Endothelial cell (in vitro differentiated cells): Measurements from ENCODE around the gene PFDN1. TPM values are rescaled to one million over a fixed set of nuclear protein-coding genes. Genes with fewer than 3 reads are reported as not detected.

Source experiments
- DNase-seq: peaks from one replicate; pipeline ENCODE4 v3.0.0; 2021; ENCODE audit warnings: low spot score
- H3K27ac Mint-ChIP-seq: one replicate; pipeline ENCODE4 v1.8.0; 2021; ENCODE audit warnings: mixed read lengths, inconsistent platforms; ENCODE audit not compliant: unreplicated experiment
- H3K27me3 Mint-ChIP-seq: one replicate; pipeline ENCODE4 v1.8.0; 2021; ENCODE audit warnings: mild to moderate bottlenecking, moderate library complexity, mixed read lengths, inconsistent platforms; ENCODE audit not compliant: unreplicated experiment
- H3K36me3 Mint-ChIP-seq: one replicate; pipeline ENCODE4 v1.8.0; 2021; ENCODE audit warnings: mild to moderate bottlenecking, low read depth, mixed read lengths, inconsistent platforms; ENCODE audit not compliant: unreplicated experiment
- H3K4me1 Mint-ChIP-seq: one replicate; pipeline ENCODE4 v1.8.0; 2021; ENCODE audit warnings: mild to moderate bottlenecking, mixed read lengths, inconsistent platforms; ENCODE audit not compliant: unreplicated experiment
- H3K4me3 Mint-ChIP-seq: one replicate; pipeline ENCODE4 v1.8.0; 2021; ENCODE audit warnings: mild to moderate bottlenecking, mixed read lengths, inconsistent platforms; ENCODE audit not compliant: unreplicated experiment
- H3K9me3 Mint-ChIP-seq: one replicate; pipeline ENCODE4 v1.8.0; 2021; ENCODE audit warnings: mixed read lengths, inconsistent platforms; ENCODE audit not compliant: unreplicated experiment
- CTCF ChIP-seq: fragments of 200-600 bp; sonication (generic); IDR thresholded peaks from one replicate; pipeline ENCODE4 v1.5.0; 2021; ENCODE audit warnings: antibody characterized with exemption; ENCODE audit not compliant: unreplicated experiment
- total RNA-seq: library from RNA; stranded (reverse); fragmentation: NEBNext Ultra II Directional; extraction: Animal tissue kit (Norgen Biotek cat#: 25700); gene quantifications from one replicate; pipeline ENCODE4 v1.2.1, GENCODE V29; 2021; ENCODE audit not compliant: unreplicated experiment

The PFDN1 gene
- total RNA-seq, 1 donor from 2014 or later = 86.2 TPM

DNA sequence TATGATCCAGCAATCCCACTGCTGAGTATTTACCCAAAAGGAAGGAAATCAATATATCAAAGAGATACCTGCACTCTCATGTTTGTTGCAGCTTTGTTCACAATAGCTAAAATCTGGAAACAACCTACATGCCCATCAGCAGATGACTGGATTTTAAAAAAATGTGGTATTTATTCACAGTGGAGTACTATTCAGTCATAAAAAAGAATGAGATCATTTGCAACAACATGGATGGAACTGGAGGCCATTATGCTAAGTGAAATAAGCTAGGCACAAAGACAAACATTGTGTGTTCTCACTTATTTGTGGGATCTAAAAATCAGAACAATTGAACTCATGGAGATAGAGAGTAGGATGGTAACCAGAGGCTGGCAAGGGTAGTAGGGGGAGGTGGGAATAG is 94.8 kb downstream of the PFDN1 start:
- DNase-seq = no peak
- Mint-ChIP-seq H3K4me1 (peaks cover 3% of the 10 kb centered on the region), H3K27ac (no peak overlapping the region), H3K9me3 (no peaks in the 10 kb centered on the region), H3K4me3 (no peak overlapping the region), H3K36me3 (peaks cover 3% of the 10 kb centered on the region), H3K27me3 (no peaks in the 10 kb centered on the region)
- TF ChIP-seq CTCF = no peak

GRCh38 chr5:140207250-140207964 is 95.5 kb downstream of the PFDN1 start:
- no peaks in the 10 kb centered on the region for H3K27me3 Mint-ChIP-seq
- no peak overlapping the region for H3K27ac Mint-ChIP-seq
- no peak overlapping the region for H3K4me3 Mint-ChIP-seq
- H3K4me1 Mint-ChIP-seq = peaks cover 3% of the 10 kb centered on the region
- DNase-seq = no peak
- peaks cover 3% of the 10 kb centered on the region for H3K36me3 Mint-ChIP-seq
- no peaks in the 10 kb centered on the region for H3K9me3 Mint-ChIP-seq
- no peak for TF ChIP-seq CTCF

DNA sequence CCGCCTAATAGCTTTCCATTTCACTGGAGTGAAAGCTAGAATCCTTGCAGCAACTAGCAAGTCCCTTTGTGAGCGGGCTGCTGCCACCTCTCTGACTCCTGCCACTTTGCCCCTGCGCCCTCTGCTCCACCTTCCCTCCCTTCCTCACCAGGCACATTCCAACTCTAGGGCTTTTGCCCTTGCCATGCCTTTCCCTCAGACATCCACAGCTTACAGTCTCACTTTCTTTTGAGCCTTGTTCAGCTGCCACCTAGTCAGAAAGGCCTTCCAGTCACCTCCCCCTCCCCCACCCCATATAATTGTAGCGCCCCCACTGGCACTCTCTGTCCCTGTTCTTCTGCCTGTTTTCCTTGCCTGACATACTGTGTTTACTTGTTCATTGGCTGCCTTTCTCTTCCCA is 96.9 kb downstream of the PFDN1 start:
- Mint-ChIP-seq H3K9me3 (no peaks in the 10 kb centered on the region), H3K27ac (no peak overlapping the region), H3K27me3 (no peaks in the 10 kb centered on the region), H3K4me1 (peaks cover 3% of the 10 kb centered on the region), H3K36me3 (peaks cover 3% of the 10 kb centered on the region), H3K4me3 (no peak overlapping the region)
- no peak for DNase-seq
- TF ChIP-seq CTCF = no peak

- no peak for DNase-seq
- no peaks in the 10 kb centered on the region for H3K9me3 Mint-ChIP-seq
- TF ChIP-seq CTCF = no peak
- H3K4me1 Mint-ChIP-seq = peaks cover 3% of the 10 kb centered on the region
- no peak overlapping the region for H3K4me3 Mint-ChIP-seq
- H3K27me3 Mint-ChIP-seq = no peaks in the 10 kb centered on the region
- no peak overlapping the region for H3K27ac Mint-ChIP-seq
- H3K36me3 Mint-ChIP-seq = peaks cover 3% of the 10 kb centered on the region
Observed at GRCh38 chr5:140205216-140205615, 97.7 kb downstream of the PFDN1 start.

DNA sequence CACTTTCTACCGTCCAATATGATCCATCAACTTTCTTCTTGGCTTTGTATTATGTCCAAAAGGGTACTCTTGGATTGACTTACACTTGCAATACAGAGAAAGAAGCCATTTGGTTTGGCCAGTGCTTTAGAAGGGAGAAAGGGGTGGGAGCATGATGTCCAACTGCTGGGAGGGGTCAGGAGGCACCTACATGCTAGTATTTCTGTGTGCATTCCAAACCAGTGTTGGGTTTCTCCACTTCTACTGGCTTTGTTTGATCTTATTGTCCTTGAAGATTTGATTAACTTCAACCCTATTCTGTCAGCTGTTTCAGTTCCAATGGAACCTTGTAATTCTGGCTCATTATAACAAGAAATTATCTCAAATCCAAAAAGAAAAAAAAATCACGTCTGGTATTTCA is 100.3 kb downstream of the PFDN1 start:
- no peak for TF ChIP-seq CTCF
- H3K4me3 Mint-ChIP-seq = no peak overlapping the region
- peaks cover 3% of the 10 kb centered on the region for H3K4me1 Mint-ChIP-seq
- H3K9me3 Mint-ChIP-seq = no peaks in the 10 kb centered on the region
- DNase-seq = no peak
- H3K27ac Mint-ChIP-seq = no peak overlapping the region
- H3K27me3 Mint-ChIP-seq = no peaks in the 10 kb centered on the region
- H3K36me3 Mint-ChIP-seq = no peaks in the 10 kb centered on the region
